IPS-20b (cell line): Measurements from ENCODE around the gene COPE.

Experiments used
- H3K27ac ChIP-seq: one replicate; pipeline ENCODE4 v1.5.1; 2013; ENCODE audit warnings: low read length
- H3K27me3 ChIP-seq: 2 replicates; pipeline ENCODE4 v1.6.1; 2013; ENCODE audit warnings: mild to moderate bottlenecking, low read length, inconsistent platforms; ENCODE audit not compliant: insufficient read depth
- H3K36me3 ChIP-seq: 2 replicates; pipeline ENCODE4 v1.6.1; 2013; ENCODE audit warnings: low read depth, mild to moderate bottlenecking, inconsistent platforms, low read length, moderate library complexity; ENCODE audit not compliant: insufficient read depth
- H3K4me1 ChIP-seq: 2 replicates; pipeline ENCODE4 v1.6.1; 2013; ENCODE audit warnings: mild to moderate bottlenecking, control low read depth, inconsistent platforms, low read length, moderate library complexity; ENCODE audit not compliant: insufficient read depth
- H3K4me3 ChIP-seq: 2 replicates; pipeline ENCODE4 v1.5.1; 2013; ENCODE audit warnings: mild to moderate bottlenecking, low read length, inconsistent platforms
- H3K9ac ChIP-seq: 2 replicates; pipeline ENCODE4 v1.6.1; 2013; ENCODE audit warnings: low read depth, mild to moderate bottlenecking, inconsistent platforms, low read length, moderate library complexity
- H3K9me3 ChIP-seq: 2 replicates; pipeline ENCODE4 v1.6.1; 2013; ENCODE audit warnings: mild to moderate bottlenecking, low read depth, low read length, inconsistent platforms; ENCODE audit not compliant: insufficient read depth

Gene COPE

GRCh38 chr19:18850471-18851375 is 68.5 kb downstream of the COPE start:
- no peaks in the 10 kb centered on the region for H3K9me3 ChIP-seq
- H3K36me3 ChIP-seq = peaks cover 82% of the 10 kb centered on the region
- no peaks in the 10 kb centered on the region for H3K27me3 ChIP-seq
- H3K4me1 ChIP-seq = no peaks in the 10 kb centered on the region
- H3K9ac ChIP-seq = no peak overlapping the region
- H3K4me3 ChIP-seq = no peak overlapping the region
- no peak overlapping the region for H3K27ac ChIP-seq

DNA sequence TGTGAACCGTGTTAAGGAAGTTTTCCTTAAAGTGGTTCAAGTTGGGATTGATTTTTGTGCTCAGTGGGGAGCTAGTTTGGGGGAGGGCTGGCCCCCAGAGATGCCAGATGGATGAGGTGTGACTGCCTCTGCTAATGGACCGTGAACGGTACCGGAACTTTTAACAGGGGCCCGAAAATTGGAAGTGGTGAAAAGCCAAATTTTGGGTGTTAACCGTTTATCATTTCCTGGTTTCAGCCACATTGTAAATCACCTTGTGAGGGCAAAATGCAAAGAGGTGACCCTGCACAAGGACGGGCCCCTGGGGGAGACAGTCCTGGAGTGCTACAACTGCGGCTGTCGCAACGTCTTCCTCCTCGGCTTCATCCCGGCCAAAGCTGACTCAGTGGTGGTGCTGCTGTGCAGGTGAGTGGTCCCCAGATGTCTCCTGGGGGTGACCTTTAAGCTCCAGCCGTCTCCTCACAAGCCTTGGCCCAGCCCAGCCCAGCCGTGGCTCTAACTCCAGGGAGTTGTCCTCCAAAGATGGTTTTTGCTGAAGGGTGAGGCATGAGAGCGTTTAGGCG is 69.3 kb downstream of the COPE start:
- Histone ChIP-seq H3K9ac (no peak overlapping the region; the same call in 1 of the 2 replicates), H3K4me1 (no peaks in the 10 kb centered on the region), H3K36me3 (peaks cover 74% of the 10 kb centered on the region), H3K27me3 (no peaks in the 10 kb centered on the region), H3K4me3 (no peak overlapping the region), H3K27ac (no peak overlapping the region), H3K9me3 (no peaks in the 10 kb centered on the region)
